ENCODE data around the gene S100A13.

DNA sequence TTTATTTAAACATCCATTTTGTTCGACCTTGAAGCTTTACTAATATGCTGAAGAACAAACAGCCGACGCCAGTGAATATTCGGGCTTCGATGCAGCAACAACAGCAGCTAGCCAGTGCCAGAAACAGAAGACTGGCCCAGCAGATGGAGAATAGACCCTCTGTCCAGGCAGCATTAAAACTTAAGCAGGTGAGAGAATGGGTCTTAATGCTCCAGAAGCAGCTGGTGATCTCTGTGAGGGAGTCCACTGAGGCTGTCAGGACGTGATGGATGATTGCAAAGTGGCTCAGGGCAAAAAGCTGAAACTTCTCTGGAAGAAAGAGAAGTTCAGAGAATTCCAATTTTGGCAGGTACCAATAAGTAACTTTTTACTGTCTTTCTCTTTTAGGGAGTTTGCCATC lies 11.0 kb upstream of the S100A13 start:
- TF ChIP-seq, protein P1, sequence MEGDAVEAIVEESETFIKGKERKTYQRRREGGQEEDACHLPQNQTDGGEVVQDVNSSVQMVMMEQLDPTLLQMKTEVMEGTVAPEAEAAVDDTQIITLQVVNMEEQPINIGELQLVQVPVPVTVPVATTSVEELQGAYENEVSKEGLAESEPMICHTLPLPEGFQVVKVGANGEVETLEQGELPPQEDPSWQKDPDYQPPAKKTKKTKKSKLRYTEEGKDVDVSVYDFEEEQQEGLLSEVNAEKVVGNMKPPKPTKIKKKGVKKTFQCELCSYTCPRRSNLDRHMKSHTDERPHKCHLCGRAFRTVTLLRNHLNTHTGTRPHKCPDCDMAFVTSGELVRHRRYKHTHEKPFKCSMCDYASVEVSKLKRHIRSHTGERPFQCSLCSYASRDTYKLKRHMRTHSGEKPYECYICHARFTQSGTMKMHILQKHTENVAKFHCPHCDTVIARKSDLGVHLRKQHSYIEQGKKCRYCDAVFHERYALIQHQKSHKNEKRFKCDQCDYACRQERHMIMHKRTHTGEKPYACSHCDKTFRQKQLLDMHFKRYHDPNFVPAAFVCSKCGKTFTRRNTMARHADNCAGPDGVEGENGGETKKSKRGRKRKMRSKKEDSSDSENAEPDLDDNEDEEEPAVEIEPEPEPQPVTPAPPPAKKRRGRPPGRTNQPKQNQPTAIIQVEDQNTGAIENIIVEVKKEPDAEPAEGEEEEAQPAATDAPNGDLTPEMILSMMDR (conservative IDR thresholded peaks at IDR 0.05), result no peak
- TF ChIP-seq ZFX (IDR thresholded peaks at IDR 0.05), result no peak
